Transverse colon (tissue), 3 donors: ENCODE data around the gene ATP9B.

Source experiments
- POLR2A ChIP-seq: fragments of 450-650 bp; IDR thresholded peaks from one replicate; pipeline ENCODE4 v1.6.1; 2016; ENCODE audit warnings: antibody characterized with exemption, mild to moderate bottlenecking, moderate library complexity
- TF ChIP-seq, protein P1 (sequence below), 5 experiments: fragments of 200-600 bp in 3 of 5; fragments of 450-650 bp in 2 of 5; sonication (generic) in 3 of 5; IDR thresholded peaks; 1 replicate in 2 of 5; 2 replicates in 3 of 5; pipeline ENCODE4 v1.5.1; 2016 to 2017; ENCODE audit warnings: antibody characterized with exemption in 5 of 5, inconsistent platforms in 3 of 5, mild to moderate bottlenecking in 2 of 5, moderate library complexity in 1 of 5

DNA sequence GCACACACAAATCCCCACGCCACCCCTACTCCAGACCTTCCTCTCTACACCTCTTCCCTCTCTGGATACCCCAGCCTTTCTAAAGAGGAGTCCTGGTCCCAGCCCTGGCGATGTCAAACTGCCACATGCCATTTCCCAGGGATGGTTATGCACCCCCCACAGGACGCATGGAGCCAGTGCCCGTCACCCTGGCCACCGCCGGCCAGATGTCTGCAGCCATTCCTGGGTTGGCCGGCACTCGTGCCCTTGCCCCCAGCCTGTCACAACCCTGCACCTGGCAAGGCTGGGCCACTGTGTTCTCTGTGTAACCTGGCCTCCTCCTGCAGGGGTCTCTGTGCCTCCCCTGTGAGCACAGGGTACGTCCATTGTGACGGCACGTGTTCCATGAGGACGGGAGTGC, 268.4 kb downstream of the ATP9B start:
- no peak for TF ChIP-seq POLR2A
- TF ChIP-seq, protein P1, sequence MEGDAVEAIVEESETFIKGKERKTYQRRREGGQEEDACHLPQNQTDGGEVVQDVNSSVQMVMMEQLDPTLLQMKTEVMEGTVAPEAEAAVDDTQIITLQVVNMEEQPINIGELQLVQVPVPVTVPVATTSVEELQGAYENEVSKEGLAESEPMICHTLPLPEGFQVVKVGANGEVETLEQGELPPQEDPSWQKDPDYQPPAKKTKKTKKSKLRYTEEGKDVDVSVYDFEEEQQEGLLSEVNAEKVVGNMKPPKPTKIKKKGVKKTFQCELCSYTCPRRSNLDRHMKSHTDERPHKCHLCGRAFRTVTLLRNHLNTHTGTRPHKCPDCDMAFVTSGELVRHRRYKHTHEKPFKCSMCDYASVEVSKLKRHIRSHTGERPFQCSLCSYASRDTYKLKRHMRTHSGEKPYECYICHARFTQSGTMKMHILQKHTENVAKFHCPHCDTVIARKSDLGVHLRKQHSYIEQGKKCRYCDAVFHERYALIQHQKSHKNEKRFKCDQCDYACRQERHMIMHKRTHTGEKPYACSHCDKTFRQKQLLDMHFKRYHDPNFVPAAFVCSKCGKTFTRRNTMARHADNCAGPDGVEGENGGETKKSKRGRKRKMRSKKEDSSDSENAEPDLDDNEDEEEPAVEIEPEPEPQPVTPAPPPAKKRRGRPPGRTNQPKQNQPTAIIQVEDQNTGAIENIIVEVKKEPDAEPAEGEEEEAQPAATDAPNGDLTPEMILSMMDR (IDR thresholded peaks at IDR 0.05): no peak
